Measurements from ENCODE around the gene RABGAP1L. TPM values are rescaled to one million over a fixed set of nuclear protein-coding genes. Genes with fewer than 3 reads are reported as not detected.

RABGAP1L gene
- total RNA-seq, 2 donors from 2014 or later: 37.9 to 59.8 TPM

GRCh38 chr1:174995121-174995520, 835.8 kb downstream of the RABGAP1L start:
- Histone ChIP-seq H3K27me3 (replicated peaks; ENCODE audit: insufficient read depth) (no peaks in the 10 kb centered on the region), H3K36me3 (no peaks in the 10 kb centered on the region), H3K27ac (no peak overlapping the region), H3K4me1 (ENCODE audit: control insufficient read depth in 1 of 2, low read depth in 2 of 2) (peaks cover 3 to 11% of the 10 kb centered on the region in 2 donors), H3K9me3 (no peaks in the 10 kb centered on the region), H3K4me3 (no peak overlapping the region)
- TF ChIP-seq, protein P1, sequence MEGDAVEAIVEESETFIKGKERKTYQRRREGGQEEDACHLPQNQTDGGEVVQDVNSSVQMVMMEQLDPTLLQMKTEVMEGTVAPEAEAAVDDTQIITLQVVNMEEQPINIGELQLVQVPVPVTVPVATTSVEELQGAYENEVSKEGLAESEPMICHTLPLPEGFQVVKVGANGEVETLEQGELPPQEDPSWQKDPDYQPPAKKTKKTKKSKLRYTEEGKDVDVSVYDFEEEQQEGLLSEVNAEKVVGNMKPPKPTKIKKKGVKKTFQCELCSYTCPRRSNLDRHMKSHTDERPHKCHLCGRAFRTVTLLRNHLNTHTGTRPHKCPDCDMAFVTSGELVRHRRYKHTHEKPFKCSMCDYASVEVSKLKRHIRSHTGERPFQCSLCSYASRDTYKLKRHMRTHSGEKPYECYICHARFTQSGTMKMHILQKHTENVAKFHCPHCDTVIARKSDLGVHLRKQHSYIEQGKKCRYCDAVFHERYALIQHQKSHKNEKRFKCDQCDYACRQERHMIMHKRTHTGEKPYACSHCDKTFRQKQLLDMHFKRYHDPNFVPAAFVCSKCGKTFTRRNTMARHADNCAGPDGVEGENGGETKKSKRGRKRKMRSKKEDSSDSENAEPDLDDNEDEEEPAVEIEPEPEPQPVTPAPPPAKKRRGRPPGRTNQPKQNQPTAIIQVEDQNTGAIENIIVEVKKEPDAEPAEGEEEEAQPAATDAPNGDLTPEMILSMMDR (IDR thresholded peaks at IDR 0.05): no peak
- no peak for ATAC-seq (ENCODE audit: insufficient number of reproducible peaks, low FRiP score, low read depth)
- no peak for DNase-seq (ENCODE audit: low spot score)

- DNase-seq (ENCODE audit: low spot score) (no peak), ATAC-seq (ENCODE audit: insufficient number of reproducible peaks, low FRiP score, low read depth) (no peak)
- TF ChIP-seq, protein P1 (IDR thresholded peaks at IDR 0.05): no peak
- no peak overlapping the region for H3K27ac ChIP-seq
- no peaks in the 10 kb centered on the region for H3K9me3 ChIP-seq
- no peak overlapping the region for H3K4me3 ChIP-seq
- no peaks in the 10 kb centered on the region for H3K36me3 ChIP-seq
- peaks cover 4 to 14% of the 10 kb centered on the region in 2 donors for H3K4me1 ChIP-seq (ENCODE audit: control insufficient read depth in 1 of 2, low read depth in 2 of 2)
- no peaks in the 10 kb centered on the region for H3K27me3 ChIP-seq (replicated peaks; ENCODE audit: insufficient read depth)
These were observed 836.6 kb downstream of the RABGAP1L start for GRCh38 chr1:174995916-174996315.

DNA sequence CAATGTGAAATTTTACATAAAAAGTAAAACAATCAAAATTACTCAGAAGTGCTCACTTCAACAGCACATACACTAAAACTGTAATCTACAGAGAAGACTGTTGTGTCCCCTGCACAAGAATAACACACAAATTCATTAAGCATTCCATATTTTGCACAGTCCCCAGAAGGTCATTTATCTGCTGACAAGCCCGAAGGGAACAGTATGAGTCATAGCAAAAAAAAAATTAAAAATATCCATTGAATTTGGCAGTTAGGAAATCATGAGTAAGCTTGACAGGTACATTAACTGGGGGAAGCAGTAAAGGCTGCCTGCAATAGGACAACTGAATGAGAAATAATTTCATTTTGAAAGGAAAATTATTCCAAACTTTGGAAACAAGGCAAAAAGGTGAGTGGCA, 837.2 kb downstream of the RABGAP1L start:
- no peaks in the 10 kb centered on the region for H3K9me3 ChIP-seq
- DNase-seq (ENCODE audit: low spot score) (no peak), ATAC-seq (ENCODE audit: insufficient number of reproducible peaks, low FRiP score, low read depth) (no peak)
- H3K4me1 ChIP-seq (ENCODE audit: control insufficient read depth in 1 of 2, low read depth in 2 of 2): peaks cover 7 to 19% of the 10 kb centered on the region in 2 donors
- H3K27ac ChIP-seq: no peak overlapping the region
- H3K36me3 ChIP-seq: no peaks in the 10 kb centered on the region
- no peaks in the 10 kb centered on the region for H3K27me3 ChIP-seq (replicated peaks; ENCODE audit: insufficient read depth)
- TF ChIP-seq, protein P1 (IDR thresholded peaks at IDR 0.05): no peak
- no peak overlapping the region for H3K4me3 ChIP-seq

DNA sequence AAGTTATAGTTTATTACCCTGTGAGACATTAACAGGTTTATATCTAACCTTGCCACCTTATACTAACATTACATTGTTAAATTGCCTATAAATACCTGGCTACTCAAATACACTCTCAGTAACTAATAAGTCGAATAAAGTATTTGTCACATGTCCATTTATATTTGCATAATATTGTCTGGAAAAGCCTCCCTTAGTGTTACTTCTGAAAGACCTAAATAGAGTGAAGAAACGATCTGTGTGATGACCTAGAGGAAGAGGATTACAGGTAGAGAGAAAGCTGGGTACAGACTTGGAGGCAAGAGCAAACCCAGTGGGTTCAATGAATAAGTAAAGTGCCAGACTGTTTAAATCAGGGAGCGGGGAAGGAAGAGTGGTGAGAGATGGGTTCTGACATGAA, 837.7 kb downstream of the RABGAP1L start:
- peaks cover 9 to 24% of the 10 kb centered on the region in 2 donors for H3K4me1 ChIP-seq (ENCODE audit: control insufficient read depth in 1 of 2, low read depth in 2 of 2)

GRCh38 chr1:174998569-174999215, 839.4 kb downstream of the RABGAP1L start:
- Histone ChIP-seq H3K4me3 (peak overlapping the region; percentile 95), H3K27me3 (replicated peaks; ENCODE audit: insufficient read depth) (no peaks in the 10 kb centered on the region), H3K4me1 (ENCODE audit: control insufficient read depth in 1 of 2, low read depth in 2 of 2) (peaks cover 15 to 40% of the 10 kb centered on the region in 2 donors), H3K36me3 (no peaks in the 10 kb centered on the region), H3K9me3 (no peaks in the 10 kb centered on the region), H3K27ac (peak overlapping the region; percentile 96 to 97)
- TF ChIP-seq, protein P1 (IDR thresholded peaks at IDR 0.05): peak; percentile 78
- DNase-seq (ENCODE audit: low spot score) (no peak), ATAC-seq (ENCODE audit: insufficient number of reproducible peaks, low FRiP score, low read depth) (no peak)

More for the DNA sequence above, 837.7 kb downstream of the RABGAP1L start:
- Histone ChIP-seq H3K27me3 (replicated peaks; ENCODE audit: insufficient read depth) (no peaks in the 10 kb centered on the region), H3K4me3 (no peak overlapping the region), H3K36me3 (no peaks in the 10 kb centered on the region), H3K9me3 (no peaks in the 10 kb centered on the region), H3K27ac (no peak overlapping the region)
- TF ChIP-seq, protein P1 (IDR thresholded peaks at IDR 0.05): no peak
- ATAC-seq (ENCODE audit: insufficient number of reproducible peaks, low FRiP score, low read depth): no peak
- no peak for DNase-seq (ENCODE audit: low spot score)

All from thoracic aorta (tissue), 2 donors.